ENCODE data around the gene SMC3. TPM values are rescaled to one million over a fixed set of nuclear protein-coding genes. Genes with fewer than 3 reads are reported as not detected.
A peak's percentile ranks its signal among the peaks of the same experiment; 100 is the strongest.

The SMC3 gene
- polyA plus RNA-seq, 1 of the 3 experiments (the other 2 are of a cell fraction), result 10.1 TPM

DNA sequence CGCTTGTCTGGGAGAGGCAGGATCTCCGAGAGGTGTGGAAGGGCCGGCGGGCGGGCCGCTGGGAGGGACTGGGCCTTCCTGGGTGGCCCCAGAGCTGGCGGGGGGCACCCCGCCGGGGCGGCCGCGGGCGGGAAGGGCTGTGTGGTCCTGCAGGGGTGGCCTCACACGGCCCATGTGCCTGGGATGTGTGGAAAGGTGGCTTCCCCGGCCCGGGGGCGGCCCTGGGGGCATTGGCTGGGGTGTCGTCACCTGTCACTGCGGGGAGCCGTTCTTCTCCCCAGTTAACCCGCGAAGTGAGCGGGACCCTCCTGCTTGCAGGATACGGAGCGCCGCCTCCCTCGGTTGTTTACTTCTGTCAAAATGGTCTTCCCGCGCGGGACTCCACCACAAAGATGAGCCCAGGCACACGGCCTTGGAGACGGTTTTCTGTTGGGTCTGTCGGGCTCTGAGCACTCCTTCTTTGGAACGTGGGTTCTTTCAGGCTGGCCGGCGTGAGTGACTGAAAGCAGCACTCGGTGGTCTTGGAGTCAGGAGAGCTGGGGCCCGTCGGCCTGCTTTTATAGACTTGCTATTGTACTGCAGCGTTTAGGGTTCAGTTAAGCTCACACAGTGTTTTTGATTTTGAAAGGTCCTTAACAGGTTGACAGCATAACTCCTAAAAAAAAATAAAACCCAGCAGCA lies 700 bp downstream of the SMC3 start:
- Histone ChIP-seq H3F3A (replicated peaks; ENCODE audit: insufficient read depth) (peaks cover 7% of the 10 kb centered on the region), H3K4me2 (peak overlapping the region; percentile 94), H3K79me2 (ENCODE audit: insufficient read depth) (peaks cover 56% of the 10 kb centered on the region), H3K27ac (ENCODE audit: low read depth in 2 of 2, low read length in 1 of 2) (peak overlapping the region; percentile 96 to 98), H3K9me3 (no peaks in the 10 kb centered on the region), H3K36me3 (replicated peaks in 1 of 2; ENCODE audit: control insufficient read depth in 1 of 2, insufficient read depth in 2 of 2, low read length in 1 of 2) (peaks cover 23 to 26% of the 10 kb centered on the region in 2 experiments), H3K4me1 (ENCODE audit: control insufficient read depth in 1 of 2, insufficient read depth in 2 of 2, low read depth in 1 of 2, low read length in 1 of 2) (peaks cover 12 to 16% of the 10 kb centered on the region in 2 experiments), H3K9ac (peak overlapping the region; percentile 93), H2AFZ (ENCODE audit: low read depth) (peak overlapping the region; percentile 91; the same call in 1 of the 2 replicates), H3K27me3 (ENCODE audit: insufficient read depth) (no peaks in the 10 kb centered on the region), H3K4me3 (ENCODE audit: low read depth in 2 of 2, low read length in 1 of 2) (peak overlapping the region; percentile 86 to 96), H4K20me1 (ENCODE audit: insufficient read depth) (peaks cover 23% of the 10 kb centered on the region), H3K9me2 (no peaks in the 10 kb centered on the region)
- DNase-seq, result no peak
- TF ChIP-seq SIN3A (IDR thresholded peaks at IDR 0.05; ENCODE audit: borderline replicate concordance, low read depth, low read length) (peak; percentile 76), MXI1 (IDR thresholded peaks at IDR 0.05; ENCODE audit: low read depth, low read length) (peak; percentile 77), JUND (IDR thresholded peaks at IDR 0.05) (no peak)
- POLR2A ChIA-PET, result no interaction called here
- 0% methylated on average over 7 of the region's 40 CpGs for whole genome bisulfite sequencing (ENCODE audit: low lambda C conversion rate)
- CTCF ChIA-PET, result interaction anchor here (1.1 kb wide), 1 partner anchor 32 kb away, joined by 4 read pairs; no protein-coding TSS in a partner anchor

DNA sequence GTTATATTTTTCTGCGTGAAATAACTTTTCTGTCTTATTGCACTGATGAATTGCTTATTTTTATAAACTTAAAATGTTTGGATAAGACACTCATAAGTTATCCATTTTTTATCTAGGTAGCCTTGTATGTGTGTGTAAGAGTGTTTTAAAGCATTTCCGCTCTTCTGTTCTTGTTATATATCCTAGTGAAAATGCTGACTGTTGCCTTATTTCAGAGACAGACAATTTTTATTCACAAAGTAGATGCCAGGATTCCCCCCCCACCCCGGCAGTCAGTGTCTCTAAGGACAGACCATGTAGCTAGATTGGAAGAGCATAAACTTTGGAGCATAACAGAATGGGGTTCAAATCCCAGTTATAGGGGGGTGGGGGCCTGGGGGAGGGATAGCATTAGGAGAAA lies 1.6 kb downstream of the SMC3 start:
- ChIA-PET POLR2A (no interaction called here), CTCF (interaction anchor here (0.9 to 1.1 kb wide), 4 partner anchors 31 to 259 kb away, joined by 3 to 4 read pairs (median 4); no protein-coding TSS in a partner anchor)
- peak overlapping the region; percentile 93; the same call in 1 of the 2 replicates for H3K9ac ChIP-seq

More for the DNA sequence above, 1.6 kb downstream of the SMC3 start:
- peak overlapping the region; percentile 86 to 96; a peak in 3 of 4 replicates for H3K4me3 ChIP-seq (ENCODE audit: low read depth in 2 of 2, low read length in 1 of 2)
- no peak overlapping the region for H3K27ac ChIP-seq (ENCODE audit: low read depth in 2 of 2, low read length in 1 of 2)
- H3K9me3 ChIP-seq, result no peaks in the 10 kb centered on the region
- no peaks in the 10 kb centered on the region for H3K27me3 ChIP-seq (ENCODE audit: insufficient read depth)
- peaks cover 65% of the 10 kb centered on the region for H3K79me2 ChIP-seq (ENCODE audit: insufficient read depth)
- 62% methylated on average over 3 of the region's 3 CpGs for WGBS (ENCODE audit: low lambda C conversion rate)
- peaks cover 23% of the 10 kb centered on the region for H4K20me1 ChIP-seq (ENCODE audit: insufficient read depth)
- DNase-seq, result no peak
- peaks cover 7% of the 10 kb centered on the region for H3F3A ChIP-seq (replicated peaks; ENCODE audit: insufficient read depth)
- H3K36me3 ChIP-seq (replicated peaks in 1 of 2; ENCODE audit: control insufficient read depth in 1 of 2, insufficient read depth in 2 of 2, low read length in 1 of 2), result peaks cover 23 to 30% of the 10 kb centered on the region in 2 experiments
- no peak for TF ChIP-seq SIN3A (IDR thresholded peaks at IDR 0.05; ENCODE audit: borderline replicate concordance, low read depth, low read length)
- TF ChIP-seq USF1 (IDR thresholded peaks at IDR 0.05; ENCODE audit: borderline replicate concordance, low read depth), result no peak
- TF ChIP-seq, protein P1, sequence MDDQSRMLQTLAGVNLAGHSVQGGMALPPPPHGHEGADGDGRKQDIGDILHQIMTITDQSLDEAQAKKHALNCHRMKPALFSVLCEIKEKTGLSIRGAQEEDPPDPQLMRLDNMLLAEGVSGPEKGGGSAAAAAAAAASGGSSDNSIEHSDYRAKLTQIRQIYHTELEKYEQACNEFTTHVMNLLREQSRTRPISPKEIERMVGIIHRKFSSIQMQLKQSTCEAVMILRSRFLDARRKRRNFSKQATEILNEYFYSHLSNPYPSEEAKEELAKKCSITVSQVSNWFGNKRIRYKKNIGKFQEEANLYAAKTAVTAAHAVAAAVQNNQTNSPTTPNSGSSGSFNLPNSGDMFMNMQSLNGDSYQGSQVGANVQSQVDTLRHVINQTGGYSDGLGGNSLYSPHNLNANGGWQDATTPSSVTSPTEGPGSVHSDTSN (IDR thresholded peaks at IDR 0.05), result no peak
- no peaks in the 10 kb centered on the region for H3K9me2 ChIP-seq
- H3K4me2 ChIP-seq, result peak overlapping the region; percentile 94
- no peak overlapping the region for H2AFZ ChIP-seq (ENCODE audit: low read depth)
- peaks cover 12 to 16% of the 10 kb centered on the region in 2 experiments for H3K4me1 ChIP-seq (ENCODE audit: control insufficient read depth in 1 of 2, insufficient read depth in 2 of 2, low read depth in 1 of 2, low read length in 1 of 2)

Measured in SK-N-SH (cell line).